Raji (cell line): ENCODE data around the gene CECR2.

Experiments used
- POLR2A ChIP-seq: IDR thresholded peaks from 2 replicates; pipeline ENCODE4 v1.6.1; 2011; ENCODE audit warnings: low read depth, low read length, control low read depth; ENCODE audit not compliant: insufficient read depth

CECR2 gene

DNA sequence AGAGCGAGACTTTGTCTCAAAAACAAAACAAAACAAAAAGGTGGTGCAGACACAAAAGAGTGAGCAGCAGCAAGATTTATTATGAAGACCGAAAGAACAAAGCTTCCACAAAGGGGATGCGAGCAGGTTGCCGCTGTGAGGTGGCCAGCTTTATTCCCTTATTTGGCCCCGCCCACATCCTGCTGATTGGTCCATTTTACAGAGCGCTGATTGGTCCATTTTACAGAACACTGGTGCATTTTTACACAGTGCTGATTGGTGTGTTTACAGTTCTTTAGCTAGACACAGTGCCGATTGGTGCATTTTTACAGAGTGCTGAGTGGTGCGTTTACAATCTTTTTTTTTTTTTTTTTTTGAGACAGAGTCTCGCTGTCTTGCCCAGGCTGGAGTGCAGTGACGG is 77.4 kb downstream of the CECR2 start:
- no peak for TF ChIP-seq POLR2A

DNA sequence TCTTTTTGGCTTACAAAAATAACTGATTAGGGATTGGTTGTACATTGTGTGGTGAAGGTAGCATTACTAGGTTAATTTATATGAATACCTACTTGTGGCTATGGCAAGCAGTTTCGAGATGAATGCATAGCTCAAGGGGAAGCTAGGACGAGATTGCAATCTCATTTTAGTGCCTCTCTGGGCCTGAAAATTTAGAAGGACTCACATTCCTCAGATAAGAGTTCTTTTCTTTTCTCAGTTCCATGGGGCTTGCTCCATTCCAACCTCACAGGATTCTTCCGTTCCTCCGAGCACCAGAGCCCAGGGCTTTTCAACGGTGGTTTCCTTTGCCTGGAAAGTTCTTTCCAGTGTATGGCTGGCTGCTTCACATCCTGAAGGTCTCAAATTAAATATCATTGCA is 82.1 kb downstream of the CECR2 start:
- TF ChIP-seq POLR2A = no peak

DNA sequence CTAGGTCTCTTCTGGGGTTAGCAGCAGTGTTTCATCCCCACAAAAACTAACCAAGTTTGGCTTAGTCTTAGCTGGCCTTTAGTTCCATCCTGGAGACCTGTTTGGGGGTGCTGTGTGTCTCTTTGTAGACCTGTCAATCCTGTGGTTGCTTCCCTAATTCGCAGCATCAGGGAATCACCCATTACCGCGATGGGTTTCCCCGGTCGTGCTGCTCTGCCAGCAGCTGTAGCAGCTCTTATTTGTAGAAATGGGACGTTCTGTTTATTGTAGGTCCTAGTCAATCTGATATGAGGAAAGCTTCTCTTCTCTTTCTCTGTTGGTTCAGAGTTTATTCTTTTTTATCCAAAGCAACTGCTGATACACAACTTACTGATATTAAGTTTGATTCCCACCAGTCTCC is 91.6 kb downstream of the CECR2 start:
- TF ChIP-seq POLR2A = no peak

- TF ChIP-seq POLR2A = no peak
These were observed 101.7 kb downstream of the CECR2 start for GRCh38 chr22:17470880-17471500.

- TF ChIP-seq POLR2A = no peak
These were observed 102.8 kb downstream of the CECR2 start for GRCh38 chr22:17471886-17472535.

GRCh38 chr22:17472932-17473331 is 103.7 kb downstream of the CECR2 start:
- no peak for TF ChIP-seq POLR2A

GRCh38 chr22:17475318-17476230 is 106.3 kb downstream of the CECR2 start:
- no peak for TF ChIP-seq POLR2A

GRCh38 chr22:17476838-17477237 is 107.6 kb downstream of the CECR2 start:
- no peak for TF ChIP-seq POLR2A

DNA sequence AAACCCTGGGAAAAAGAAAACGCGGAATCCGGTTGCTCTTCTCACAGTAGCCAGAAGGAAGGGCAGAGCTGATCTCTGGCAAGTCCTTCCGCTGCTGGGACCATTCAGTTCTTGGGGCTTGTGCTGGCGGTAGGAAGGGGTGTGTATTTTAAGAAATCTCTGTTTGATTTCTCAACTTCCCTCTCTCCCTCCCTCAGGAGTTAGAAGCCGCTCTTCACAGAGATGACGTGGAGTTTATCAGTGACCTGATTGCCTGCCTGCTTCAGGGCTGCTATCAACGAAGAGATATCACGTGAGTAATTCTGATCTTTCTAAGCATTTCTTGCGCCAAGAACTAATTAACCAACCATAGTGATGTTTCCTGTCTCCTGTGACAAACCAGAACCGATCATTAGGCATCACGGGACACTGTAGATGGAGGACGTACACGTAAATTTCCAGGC is 108.2 kb downstream of the CECR2 start:
- no peak for TF ChIP-seq POLR2A

GRCh38 chr22:17479135-17479534 is 109.9 kb downstream of the CECR2 start:
- TF ChIP-seq POLR2A = no peak

- no peak for TF ChIP-seq POLR2A
These were observed 112.2 kb downstream of the CECR2 start for GRCh38 chr22:17481424-17481823.

GRCh38 chr22:17483688-17484372 is 114.6 kb downstream of the CECR2 start:
- TF ChIP-seq POLR2A = no peak

- no peak for TF ChIP-seq POLR2A
These were observed 115.3 kb downstream of the CECR2 start for GRCh38 chr22:17484608-17485007.

DNA sequence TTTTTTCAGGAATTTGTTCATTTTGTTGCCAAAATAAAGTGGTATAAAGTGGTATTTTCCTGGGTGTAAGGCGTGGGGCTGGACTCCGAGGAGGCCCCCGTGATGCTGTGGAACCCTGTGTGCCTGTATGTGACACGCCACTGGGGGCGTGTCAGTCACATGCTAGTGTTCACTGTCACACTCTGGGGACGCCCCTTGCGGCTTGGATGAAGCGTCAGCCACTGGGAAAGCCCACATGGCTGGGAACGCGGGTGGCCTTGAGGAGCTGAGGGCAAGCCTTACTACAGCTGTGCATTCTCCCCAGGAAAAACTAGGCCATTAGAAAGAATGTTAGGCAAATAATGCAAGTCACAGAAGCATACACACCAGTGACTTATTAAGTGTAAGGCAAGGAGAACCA is 117.1 kb downstream of the CECR2 start:
- TF ChIP-seq POLR2A = no peak

GRCh38 chr22:17486719-17487118 is 117.5 kb downstream of the CECR2 start:
- TF ChIP-seq POLR2A = no peak
